NB4 (cell line): Measurements from ENCODE around the gene TMEM52.

Experiments used
- DNase-seq: peaks from one replicate; pipeline ENCODE4 v3.0.0; 2010; ENCODE audit warnings: low read depth
- H3K4me3 ChIP-seq: one replicate; pipeline ENCODE4 v1.5.1; 2011; ENCODE audit warnings: mild to moderate bottlenecking, low read depth, low read length, moderate library complexity
- CTCF ChIP-seq: IDR thresholded peaks from one replicate; pipeline ENCODE4 v1.5.1; 2012; ENCODE audit warnings: low read depth, low read length
- MAX ChIP-seq: IDR thresholded peaks from 2 replicates; pipeline ENCODE4 v1.6.1; 2011; ENCODE audit warnings: low read depth, low read length
- MYC ChIP-seq: IDR thresholded peaks from 2 replicates; pipeline ENCODE4 v1.6.1; 2011; ENCODE audit warnings: low read depth, low read length
- POLR2A ChIP-seq: IDR thresholded peaks from 2 replicates; pipeline ENCODE4 v1.6.1; 2011; ENCODE audit warnings: mild to moderate bottlenecking; ENCODE audit not compliant: insufficient read length; ENCODE audit errors: extremely low read depth

Gene TMEM52

GRCh38 chr1:1883092-1883873, 35.8 kb downstream of the TMEM52 start:
- TF ChIP-seq CTCF (no peak), POLR2A (no peak), MAX (no peak), MYC (no peak)
- H3K4me3 ChIP-seq, result no peak overlapping the region

DNA sequence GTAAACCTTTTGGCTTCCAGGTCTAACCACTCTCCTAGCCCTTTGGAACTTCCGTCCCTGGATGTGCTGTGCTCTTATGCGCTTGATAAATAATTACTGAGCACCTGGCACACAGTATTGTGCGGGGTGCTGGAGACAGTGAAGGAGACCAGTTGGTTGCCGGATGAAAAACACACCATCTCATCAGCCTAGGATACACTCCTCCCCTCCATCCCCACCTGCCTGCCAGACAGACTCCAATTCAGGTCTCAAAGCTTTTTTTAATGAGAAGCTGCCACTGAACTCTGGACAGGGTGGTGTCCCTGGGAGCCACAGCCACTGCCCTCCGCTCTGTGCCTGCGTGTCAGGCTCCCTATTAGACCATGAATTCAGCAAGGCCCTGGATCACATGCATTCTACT, 37.4 kb downstream of the TMEM52 start:
- H3K4me3 ChIP-seq, result no peak overlapping the region
- TF ChIP-seq MAX, result no peak
- no peak for TF ChIP-seq POLR2A
- TF ChIP-seq CTCF, result no peak
- no peak for TF ChIP-seq MYC
- no peak for DNase-seq

More at GRCh38 chr1:1883092-1883873, 35.8 kb downstream of the TMEM52 start:
- no peak for DNase-seq

- no peak for DNase-seq
- TF ChIP-seq CTCF (no peak), MYC (no peak), POLR2A (no peak), MAX (no peak)
- no peak overlapping the region for H3K4me3 ChIP-seq
Measured at GRCh38 chr1:1880617-1881312, 38.3 kb downstream of the TMEM52 start.

DNA sequence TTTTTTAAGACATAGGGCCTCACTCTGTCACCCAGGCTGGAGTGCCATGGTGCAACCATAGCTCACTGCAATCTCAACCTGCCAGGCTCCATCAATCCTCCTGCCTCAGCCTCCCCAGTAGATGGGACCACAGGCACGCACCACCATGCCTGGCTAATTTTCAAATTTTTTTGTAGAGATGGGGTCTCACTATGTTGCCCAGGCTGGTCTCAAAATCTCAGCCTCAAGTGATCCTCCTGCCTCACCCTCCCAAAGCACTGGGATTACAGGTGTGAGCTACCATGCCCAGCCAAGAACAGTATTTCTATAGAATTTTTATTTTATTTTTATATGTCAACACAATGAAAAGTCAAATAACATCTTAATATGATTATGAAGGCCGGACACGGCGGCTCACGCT, 39.1 kb downstream of the TMEM52 start:
- TF ChIP-seq MYC, result no peak
- no peak for TF ChIP-seq MAX
- TF ChIP-seq POLR2A, result no peak
- TF ChIP-seq CTCF, result no peak
- DNase-seq, result no peak
- H3K4me3 ChIP-seq, result no peak overlapping the region

DNA sequence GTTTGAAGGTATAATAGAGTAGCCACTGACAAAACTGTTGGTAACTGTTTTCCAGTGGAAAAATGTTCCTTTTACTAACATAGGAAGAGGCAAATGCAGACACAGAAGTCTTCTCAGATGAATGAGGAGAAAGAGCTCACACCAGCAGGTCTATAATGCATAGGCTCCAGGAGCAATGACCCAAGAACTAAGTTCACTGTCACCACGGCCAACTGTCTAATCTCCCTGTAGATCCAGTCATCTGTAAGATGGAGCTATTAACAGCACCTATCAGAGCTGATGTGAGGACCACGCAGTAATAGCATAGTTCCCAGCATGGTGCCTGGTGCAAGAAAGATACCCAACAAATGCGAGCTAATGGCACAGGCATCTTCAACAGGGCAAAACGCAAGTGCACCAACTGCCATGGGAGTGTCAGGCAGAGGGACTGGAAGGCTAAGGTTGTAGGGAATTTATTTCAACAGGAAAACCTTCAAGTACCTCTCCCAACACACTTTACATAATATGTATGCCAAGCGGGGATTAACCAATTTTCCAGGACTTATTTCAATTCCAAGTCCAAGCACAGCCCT, 41.1 kb downstream of the TMEM52 start:
- no peak for TF ChIP-seq MYC
- TF ChIP-seq POLR2A, result no peak
- no peak for TF ChIP-seq CTCF
- TF ChIP-seq MAX, result no peak
- no peak overlapping the region for H3K4me3 ChIP-seq

More for the DNA sequence above, 41.1 kb downstream of the TMEM52 start:
- no peak for DNase-seq
